Stimulated activated CD4-positive, alpha-beta T cell treated with anti-CD3 and anti-CD28 coated beads, TNF-alpha, amount 100 ng/mL, for 24 hours (primary cell): ENCODE results near the gene HGF.
"Not testable (repeated sequence)": the region's sequence is repeated elsewhere in the genome, so short reads cannot be mapped to it uniquely, and the experiment has no call there.

Source experiments
- DNase-seq, 3 experiments: peaks; one replicate each; pipeline ENCODE4 v3.0.0-alpha.2; 2020; ENCODE audit warnings: low read depth in 3 of 3

The HGF gene

DNA sequence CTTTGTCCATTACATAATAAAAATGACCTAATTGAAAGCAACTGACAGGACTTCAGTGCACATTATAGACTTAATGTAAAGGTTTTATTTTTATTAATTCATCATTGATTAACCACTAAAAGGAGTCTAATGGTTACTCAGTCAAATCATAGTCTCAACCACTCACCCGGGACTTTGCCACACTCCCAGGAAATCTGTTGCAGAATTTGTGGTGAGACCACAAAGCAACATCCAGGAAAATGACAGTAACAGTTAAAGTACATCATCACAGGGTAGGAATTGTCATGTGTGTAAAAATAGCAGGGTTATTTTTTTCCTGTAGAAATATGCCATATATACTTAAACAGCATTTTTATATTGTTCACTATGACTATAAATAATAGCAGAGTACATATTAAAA is 6.3 kb upstream of the HGF start:
- DNase-seq = no peak

DNA sequence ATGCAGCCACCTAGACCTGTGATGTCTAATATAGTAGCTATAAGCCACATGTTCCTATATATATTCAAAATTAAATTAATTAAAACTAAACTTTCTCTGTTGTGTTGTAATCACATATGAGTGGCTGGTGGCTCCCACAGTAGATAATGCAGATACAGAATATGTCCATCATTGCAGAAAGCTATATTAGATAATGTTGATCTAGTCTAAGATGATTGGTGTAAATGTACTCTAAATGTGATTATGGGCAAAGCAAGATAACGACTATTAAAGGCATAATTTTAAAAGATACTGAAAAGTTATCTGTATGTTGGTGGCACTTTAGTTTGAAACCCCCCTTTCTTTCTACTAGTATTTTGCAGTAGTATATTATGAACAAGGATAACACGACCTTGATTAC is 5.7 kb upstream of the HGF start:
- DNase-seq = no peak

DNA sequence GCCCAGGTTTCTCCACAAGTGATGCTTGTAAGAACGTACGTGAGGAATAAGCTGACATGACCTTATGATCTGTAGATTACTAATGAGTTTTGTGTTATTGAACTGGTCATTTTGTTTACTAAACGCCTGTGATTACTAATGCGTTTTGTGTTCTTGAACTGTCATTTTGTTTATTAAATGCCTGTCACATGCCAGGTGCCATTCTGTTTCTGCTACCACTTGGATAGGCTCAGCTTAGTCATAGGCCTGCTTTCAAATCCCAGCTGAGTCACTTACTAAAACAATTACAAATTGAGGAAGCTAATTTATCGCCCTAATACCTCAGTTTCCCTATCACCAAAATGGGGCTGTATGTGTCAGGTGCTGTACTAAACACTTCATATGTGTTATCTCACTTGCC is 4.7 kb upstream of the HGF start:
- DNase-seq = no peak

DNA sequence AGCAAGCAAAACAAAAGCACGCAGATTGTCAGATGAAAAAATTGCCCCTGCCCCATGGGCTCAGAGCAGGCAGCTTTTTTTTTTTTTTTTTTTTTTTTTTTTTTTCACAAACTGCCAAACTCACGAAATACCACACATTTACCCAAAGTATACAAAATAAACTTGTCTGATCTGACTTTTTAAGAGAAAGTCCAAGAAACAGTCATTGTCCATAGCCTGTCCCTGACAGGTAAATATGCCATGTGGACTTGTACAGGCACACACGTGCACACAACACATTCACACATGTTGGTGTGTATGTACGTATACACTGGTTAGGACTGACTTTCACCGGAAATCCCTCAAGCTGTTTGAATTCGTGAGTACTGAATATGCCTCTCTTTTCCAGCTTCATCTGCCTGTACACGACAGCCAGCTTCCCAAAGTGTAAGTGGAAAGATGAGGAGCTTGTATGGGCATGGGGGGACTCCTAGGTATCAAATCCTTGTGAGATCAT is 929 bp upstream of the HGF start:
- DNase-seq = no peak

DNA sequence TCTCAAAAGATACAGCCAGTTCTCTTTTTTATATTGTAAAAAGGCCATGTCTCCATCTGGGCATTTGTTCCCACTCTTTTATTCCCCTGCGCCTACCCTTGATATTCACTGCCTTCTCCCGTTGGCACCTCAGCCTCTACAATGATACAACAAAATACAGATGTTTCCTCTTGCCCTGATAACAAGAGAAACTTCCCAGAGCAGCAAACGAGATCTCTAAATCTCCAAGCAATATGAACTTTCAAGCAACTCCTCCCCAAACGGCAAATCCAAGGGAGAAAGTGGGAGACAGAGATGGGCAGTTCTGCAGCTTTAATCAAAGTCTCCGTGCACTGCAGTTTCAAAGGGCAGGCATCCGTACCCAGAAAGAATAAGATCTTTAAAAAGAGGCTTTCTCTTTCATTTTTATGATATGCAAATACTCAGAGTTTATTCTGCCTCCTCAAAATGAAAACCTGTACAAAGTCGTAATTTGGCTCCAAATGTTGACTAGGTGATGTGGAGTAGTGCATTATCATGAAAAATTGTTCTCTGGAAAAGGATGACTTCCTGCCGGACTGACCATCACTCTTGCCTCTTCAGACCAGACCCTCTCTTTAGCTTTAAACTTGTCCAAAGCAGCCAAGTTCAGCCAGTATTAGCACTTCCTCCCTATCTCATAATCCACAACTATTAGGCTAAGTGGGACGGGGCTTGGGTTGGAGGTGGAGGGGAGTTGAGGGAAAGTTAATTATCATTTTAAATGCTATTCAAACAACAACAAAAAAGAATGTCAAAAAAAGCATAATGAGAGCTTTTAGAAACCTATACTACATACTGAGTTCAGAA is 682 bp downstream of the HGF start:
- no peak for DNase-seq

DNA sequence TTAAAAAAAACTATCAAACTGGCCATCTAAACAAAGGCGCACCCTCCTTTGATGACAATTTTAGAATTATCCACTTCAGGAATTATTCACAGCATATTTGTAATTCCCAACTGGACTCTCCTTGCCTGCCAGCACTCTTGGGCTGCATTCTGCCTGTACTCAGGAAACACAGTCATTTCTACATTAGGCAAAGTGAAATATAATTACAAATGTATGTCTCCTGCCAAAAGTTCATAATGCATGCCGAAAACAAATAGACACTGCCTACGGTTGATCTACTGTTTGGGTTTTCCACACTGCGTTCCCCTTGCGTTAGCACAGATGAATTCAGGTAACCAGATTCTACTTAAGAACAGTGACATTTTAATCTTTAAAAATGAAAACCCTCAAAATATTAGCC is 1.9 kb downstream of the HGF start:
- no peak for DNase-seq

- DNase-seq = no peak
Observed at GRCh38 chr7:81761821-81762220, 8.0 kb downstream of the HGF start.

DNA sequence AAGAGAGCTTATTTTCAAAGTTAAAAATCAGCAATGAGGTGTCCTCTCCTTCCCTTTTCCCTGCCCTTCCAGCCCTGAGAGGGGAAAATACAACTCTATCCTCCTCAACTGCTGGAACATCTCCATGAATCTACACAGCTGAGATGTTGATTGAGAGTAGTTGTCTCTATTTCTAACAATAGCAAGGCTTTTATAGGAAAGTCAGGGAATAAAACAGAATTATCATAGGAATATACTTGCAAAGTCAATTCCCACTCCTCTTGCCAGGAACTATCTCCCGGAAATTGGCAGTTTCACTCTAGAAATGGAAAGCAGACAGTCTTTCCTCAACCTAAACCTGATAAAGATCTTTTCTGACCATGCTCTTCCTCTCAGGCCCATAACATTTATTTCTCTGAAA is 8.8 kb downstream of the HGF start:
- DNase-seq = no peak

GRCh38 chr7:81754918-81755696 is 14.7 kb downstream of the HGF start:
- DNase-seq = no peak

DNA sequence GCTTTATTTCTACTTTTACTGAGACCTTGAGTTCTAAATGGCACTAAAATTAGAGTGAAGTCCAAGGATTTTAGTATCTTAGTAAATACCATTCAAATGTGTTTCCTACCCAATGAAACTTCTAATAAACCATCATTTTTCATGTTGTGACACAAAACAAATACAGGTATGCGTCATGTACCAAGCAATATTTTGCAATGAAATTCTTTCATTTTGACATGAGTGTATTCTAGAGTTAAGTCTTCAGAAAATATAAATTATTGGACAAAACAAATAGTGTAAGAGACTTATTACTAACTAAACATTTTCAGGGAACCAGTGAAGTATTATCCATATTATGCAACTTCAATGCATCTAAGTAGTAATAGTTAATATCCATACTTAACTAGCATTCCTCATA is 16.5 kb downstream of the HGF start:
- no peak for DNase-seq

GRCh38 chr7:81752318-81752714 is 17.5 kb downstream of the HGF start:
- no peak for DNase-seq

- DNase-seq = no peak
Observed at GRCh38 chr7:81751619-81752317, 18.1 kb downstream of the HGF start.

GRCh38 chr7:81745637-81746036 is 24.2 kb downstream of the HGF start:
- DNase-seq = no peak

DNA sequence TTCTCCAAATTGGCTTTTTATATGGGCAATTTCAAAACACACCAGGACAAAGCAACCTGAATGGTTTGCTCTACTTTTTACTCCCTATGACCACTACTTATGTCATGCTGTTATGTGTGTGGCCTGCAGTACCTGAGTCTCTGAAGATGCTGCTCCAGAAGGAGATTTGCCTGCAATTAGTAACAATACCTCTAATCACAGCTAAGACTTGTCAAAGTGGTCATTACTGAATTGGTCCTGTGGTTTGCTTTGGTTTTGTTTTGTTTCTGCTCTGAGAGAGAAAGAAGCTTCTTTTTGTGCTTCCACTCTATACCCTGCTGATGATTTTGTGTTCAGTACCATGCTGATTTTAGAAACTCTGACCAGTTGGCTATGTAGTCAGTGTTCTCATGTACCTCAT is 25.5 kb downstream of the HGF start:
- no peak for DNase-seq

- no peak for DNase-seq
Observed at GRCh38 chr7:81743665-81744064, 26.2 kb downstream of the HGF start.

- DNase-seq = no peak
Observed at GRCh38 chr7:81743201-81743600, 26.6 kb downstream of the HGF start.

DNA sequence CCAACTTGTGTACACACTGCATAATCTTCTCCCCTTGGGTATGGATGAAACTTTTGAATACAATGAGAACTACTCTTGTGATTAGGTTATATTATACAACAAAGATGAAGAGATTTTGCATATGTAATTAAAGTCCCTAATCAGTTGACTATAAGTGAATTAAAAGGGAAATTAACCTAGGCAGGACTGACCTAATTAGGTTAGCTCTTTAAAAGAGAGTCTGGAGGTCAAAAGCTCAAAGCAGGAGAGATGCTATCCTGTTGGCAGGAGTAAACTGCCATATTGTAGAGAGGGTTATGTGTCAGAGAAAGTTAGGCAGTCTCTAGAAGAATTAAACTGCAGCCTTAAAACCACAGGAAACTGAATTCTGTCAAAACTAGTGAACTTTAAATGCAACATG is 29.4 kb downstream of the HGF start:
- no peak for DNase-seq

DNA sequence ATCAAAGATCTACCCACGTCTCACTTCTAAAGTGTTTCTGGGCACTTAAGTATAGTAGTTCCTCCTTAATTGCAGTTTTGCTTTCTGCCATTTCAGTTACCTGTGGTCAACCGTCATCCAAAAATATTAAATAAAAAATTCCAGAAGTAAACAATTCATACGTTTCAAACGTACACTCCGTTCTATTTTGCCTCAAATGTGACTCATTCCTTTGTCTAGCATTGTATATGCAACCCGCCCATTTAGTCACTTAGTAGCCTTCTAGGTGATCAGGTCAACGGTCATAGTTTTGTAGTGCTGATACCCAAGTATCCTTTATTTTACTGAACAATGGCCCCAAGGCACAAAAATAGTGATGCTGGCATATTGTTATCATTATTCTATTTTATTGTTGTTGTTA is 33.8 kb downstream of the HGF start:
- DNase-seq = no peak

DNA sequence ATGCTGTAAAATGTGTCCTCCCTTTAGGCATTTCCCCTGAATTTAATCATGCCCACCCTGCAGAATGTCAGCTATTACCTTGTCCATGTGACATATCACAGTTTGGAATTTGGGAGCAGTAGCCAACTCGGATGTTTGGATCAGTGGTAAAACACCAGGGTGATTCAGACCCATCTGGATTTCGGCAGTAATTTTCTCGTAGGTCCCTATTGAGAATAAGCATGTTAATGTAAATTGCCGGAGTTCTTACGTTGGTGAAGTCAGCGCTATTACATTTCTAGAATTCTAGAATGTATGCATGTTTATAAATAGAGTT is 44.1 kb downstream of the HGF start:
- DNase-seq = no peak

DNA sequence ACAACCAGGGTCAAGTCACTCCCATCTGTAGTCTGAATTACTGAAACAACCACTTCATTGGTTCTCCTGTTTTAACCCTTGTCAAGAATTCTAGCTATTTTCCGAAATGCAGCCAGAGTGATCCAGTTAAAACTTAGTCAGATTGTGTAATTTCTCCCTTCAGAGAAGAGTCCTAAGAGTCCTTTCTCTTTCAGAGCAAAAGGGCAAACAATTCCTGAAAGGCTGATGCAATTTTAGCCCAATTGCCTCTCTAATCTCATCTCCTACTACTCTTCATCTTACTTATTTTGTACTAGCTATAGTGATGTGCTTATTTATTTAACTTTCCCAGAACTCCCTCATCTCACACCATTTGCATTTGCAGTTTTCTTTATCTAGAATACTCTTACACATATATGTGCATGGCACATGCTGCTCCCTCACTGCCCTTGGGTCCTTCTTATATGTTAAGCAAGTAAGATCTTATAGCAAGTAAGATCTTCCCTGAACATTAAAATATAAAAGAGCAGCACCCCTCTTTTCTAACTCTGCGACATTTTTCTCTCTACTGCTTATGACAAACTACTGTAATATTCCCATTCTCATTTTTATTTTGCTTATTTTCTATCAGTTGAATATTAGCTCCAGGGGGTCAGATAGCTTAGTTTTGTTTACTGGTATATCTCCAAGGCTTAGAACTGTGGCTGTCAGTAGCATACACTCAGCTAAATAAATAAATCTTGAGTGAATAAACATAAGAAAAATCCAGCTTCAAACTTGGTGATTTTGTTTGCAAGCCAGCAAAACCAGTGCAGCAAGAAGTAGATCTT is 44.6 kb downstream of the HGF start:
- no peak for DNase-seq

DNA sequence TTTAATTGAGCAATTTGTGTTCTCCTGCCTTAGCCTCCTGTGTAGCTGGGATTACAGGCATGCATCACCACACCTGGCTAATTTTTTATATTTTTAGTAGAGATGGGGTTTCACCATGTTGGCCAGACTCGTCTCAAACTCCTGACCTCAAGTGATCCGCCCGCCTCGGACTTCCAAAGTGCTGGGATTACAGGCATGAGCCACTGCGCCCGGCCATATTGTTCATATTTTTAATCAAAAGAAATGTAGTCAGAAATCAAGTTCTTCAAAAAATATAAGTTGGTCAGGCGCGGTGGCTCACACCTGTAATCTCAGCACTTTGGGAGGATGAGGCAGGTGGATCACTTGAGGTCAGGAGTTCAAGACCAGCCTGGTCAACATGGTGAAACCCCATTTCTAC is 47.6 kb downstream of the HGF start:
- DNase-seq = not testable (repeated sequence)

GRCh38 chr7:81721437-81721836 is 48.4 kb downstream of the HGF start:
- no peak for DNase-seq
